PC-9 (cell line): Measurements from ENCODE around the gene BCKDHB.

Source experiments
- CTCF ChIP-seq: fragments of 200-600 bp; sonication (generic); conservative IDR thresholded peaks from 2 replicates; pipeline ENCODE4 v1.6.1; 2017; ENCODE audit warnings: mixed run types, antibody characterized with exemption, mild to moderate bottlenecking, moderate library complexity
- EZH2 ChIP-seq: fragments of 200-600 bp; sonication (generic); IDR thresholded peaks from 2 replicates; pipeline ENCODE4 v1.8.0; 2017; ENCODE audit warnings: antibody characterized with exemption, low read depth

GRCh38 chr6:80143419-80143937 is 37.0 kb downstream of the BCKDHB start:
- TF ChIP-seq CTCF (no peak), EZH2 (no peak)
